HG03460 (cell line): Measurements from ENCODE around the gene SLC6A2.
A peak's percentile ranks its signal among the peaks of the same experiment; 100 is the strongest.

Experiments used
- ATAC-seq: cut with Tn5 transposase; IDR thresholded peaks from one replicate; pipeline ENCODE4 v1.9.1; 2021; ENCODE audit not compliant: unreplicated experiment

SLC6A2 gene

DNA sequence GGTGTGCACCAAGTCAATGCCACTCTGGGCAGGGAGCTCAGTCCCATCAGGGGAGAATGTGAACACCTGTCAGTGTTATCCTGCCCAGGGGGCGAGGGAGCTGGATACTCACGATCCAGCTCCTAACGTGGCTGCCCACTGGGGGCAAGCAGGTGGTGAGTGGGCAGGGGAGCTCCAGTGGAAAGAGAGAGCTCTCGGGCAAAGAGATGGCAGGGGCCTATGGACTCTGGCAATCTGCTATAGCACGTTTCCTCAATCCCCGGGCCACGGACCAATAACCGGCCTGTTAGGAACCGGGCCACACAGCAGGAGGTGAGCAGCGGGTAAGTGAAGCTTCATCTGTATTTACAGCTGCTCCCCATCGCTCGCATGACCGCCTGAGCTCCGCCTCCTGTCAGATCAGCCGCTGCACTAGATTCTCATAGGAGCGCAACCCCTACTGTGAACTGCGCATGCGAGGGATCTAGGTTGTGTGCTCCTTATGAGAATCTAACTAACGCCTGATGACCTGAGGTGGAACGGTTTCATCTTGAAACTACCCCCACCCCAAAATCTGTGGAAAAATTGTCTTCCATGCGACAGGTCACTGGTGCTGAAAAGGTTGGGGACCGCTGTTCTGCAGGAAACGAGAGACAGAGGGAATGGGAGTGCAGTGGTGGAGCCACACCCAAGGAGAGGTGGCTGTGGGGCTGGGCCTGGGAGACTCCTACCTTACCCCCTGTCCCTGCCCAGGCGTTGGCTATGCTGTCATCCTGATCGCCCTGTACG, 15.6 kb downstream of the SLC6A2 start:
- no peak for ATAC-seq

DNA sequence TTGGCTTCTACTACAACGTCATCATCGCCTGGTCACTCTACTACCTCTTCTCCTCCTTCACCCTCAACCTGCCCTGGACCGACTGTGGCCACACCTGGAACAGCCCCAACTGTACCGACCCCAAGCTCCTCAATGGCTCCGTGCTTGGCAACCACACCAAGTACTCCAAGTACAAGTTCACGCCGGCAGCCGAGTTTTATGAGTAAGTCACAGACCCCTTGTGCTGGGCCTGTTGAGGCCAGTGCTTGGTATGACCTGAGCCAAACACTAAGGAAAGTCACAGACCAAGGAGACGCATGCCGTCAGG, 16.1 kb downstream of the SLC6A2 start:
- no peak for ATAC-seq

DNA sequence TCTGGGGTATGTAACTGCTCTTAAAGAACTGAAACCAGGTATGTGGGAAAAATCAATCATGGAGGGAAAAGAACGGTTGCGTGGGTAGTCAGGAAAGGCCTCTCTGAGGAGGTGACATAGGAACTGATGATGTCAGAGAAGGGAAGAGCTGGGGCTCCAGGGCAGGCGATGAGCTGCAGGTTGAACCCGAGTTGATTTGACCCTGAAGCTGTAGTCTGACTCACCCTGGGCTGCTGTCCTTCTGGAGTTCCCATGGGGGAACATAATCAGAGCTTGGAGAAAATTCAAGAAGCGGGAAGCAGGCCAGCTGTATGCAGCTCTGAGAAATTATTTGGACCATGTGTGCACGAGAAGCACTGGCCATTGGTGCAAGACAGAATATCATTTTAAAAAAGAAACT, 16.7 kb downstream of the SLC6A2 start:
- no peak for ATAC-seq

- no peak for ATAC-seq
Measured at GRCh38 chr16:55678161-55678821, 22.5 kb downstream of the SLC6A2 start.

DNA sequence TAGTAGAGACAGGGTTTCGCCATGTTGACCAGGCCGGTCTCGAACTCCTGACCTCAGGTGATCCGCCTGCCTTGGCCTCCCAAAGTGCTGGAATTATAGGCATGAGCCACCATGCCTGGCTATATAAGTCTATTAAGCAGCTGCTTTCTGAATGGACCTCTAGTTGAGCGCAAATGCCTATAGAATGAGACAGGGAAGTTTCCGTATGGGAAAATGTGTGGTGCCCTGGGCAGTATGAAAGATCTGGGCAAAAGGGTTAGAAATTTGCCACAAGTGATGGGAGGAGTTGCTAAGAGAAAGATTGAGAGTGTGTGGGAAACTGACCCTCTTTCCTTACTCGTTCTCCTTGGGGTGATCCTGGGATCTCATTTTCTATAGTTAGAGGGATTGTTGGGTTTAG, 26.3 kb downstream of the SLC6A2 start:
- ATAC-seq, result no peak

- ATAC-seq, result no peak
Measured at GRCh38 chr16:55685973-55686372, 30.2 kb downstream of the SLC6A2 start.

DNA sequence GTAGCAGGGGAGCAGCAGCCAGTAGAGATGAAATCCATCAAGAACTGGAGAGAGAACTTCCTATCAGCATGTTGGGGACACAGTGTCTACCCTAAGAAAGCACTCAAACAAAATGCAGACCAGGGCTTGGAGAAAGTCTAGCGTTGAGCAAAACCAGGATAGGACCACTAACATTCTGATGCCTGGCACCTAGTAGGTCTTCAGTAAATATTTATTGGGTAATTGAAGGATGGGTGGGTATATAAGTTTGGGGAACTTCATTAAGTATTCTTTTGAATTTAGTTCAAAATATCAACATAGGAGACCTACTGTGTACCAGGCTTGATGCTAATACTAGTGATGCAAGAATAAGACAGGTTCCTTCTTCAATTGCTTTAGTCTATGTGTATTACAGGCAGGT, 30.9 kb downstream of the SLC6A2 start:
- no peak for ATAC-seq

GRCh38 chr16:55687802-55688201, 32.0 kb downstream of the SLC6A2 start:
- ATAC-seq, result no peak

DNA sequence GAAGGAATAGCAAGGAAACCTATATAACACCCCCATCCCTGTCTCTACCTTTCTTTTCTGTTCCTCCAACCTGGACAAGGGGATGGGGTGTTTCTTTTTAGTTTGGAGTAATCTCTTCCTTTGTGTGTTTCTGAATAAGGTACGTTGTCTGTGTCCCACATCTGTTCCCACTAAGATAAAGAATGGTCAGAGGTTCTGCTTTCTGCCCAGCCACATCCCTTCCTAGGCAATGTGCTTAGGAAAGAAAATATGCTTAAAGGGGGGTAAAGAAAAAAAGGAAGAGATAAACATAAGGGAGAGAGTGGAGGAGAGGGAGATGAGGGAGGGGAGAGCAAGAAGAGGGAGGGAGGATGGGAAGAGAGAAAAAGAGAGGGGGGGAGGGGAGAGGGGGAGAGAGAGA, 35.1 kb downstream of the SLC6A2 start:
- no peak for ATAC-seq

DNA sequence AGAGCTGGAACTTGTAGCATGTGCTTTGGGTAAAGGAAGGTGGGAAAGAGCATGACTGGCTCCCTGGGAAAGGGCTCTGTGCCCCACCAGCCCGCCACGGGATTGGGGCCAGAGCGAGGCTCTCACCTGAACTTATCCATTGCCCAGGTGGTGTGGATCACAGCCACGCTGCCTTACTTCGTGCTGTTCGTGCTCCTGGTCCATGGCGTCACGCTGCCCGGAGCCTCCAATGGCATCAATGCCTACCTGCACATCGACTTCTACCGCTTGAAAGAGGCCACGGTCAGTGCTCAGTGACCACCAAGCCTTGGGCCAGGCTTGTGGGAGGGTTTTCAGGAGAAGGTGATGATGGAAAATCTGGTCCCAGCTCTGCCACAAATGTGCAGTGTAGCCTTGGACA, 36.0 kb downstream of the SLC6A2 start:
- no peak for ATAC-seq

DNA sequence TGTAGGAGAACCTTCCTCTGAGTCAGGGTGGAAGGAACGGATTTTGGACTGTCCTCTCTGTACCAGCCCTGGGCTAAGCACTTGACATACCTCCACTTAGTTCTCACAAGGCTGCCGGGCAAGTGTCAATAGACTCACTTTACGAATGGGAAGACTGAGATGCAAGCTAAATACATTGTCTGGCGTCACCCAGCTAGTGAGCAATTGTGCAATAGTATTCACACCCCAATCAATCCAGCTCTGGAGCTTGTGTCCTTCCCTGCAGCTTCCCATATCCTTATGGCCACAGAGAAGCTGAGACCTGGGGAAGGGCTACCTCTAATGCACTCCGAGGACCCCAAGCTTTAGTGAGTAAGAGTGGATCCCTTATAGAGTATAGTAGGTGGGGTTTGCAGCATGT, 39.8 kb downstream of the SLC6A2 start:
- ATAC-seq, result no peak

- no peak for ATAC-seq
Measured at GRCh38 chr16:55697867-55698266, 42.1 kb downstream of the SLC6A2 start.

GRCh38 chr16:55698331-55698730, 42.5 kb downstream of the SLC6A2 start:
- no peak for ATAC-seq

GRCh38 chr16:55698946-55699345, 43.2 kb downstream of the SLC6A2 start:
- no peak for ATAC-seq

DNA sequence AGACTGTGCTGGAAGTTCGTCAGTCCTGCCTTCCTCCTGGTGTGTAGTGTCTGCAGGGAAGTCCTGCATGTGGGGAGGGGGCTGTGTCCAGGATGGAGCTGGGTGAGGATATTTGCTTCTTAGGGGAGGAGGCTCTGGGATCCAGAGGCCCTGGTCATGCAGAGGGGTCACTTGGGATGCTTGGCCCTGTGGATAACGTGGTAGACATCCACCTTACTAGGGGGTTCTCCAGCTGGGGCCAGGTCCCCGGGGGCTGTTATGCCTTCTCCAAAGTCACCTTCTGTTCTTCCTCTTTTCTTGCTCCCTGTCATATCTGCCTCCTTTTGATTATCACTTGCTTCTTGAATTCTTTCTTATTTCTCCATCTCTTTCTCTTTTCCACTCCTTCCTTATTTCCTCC, 43.8 kb downstream of the SLC6A2 start:
- ATAC-seq, result no peak

DNA sequence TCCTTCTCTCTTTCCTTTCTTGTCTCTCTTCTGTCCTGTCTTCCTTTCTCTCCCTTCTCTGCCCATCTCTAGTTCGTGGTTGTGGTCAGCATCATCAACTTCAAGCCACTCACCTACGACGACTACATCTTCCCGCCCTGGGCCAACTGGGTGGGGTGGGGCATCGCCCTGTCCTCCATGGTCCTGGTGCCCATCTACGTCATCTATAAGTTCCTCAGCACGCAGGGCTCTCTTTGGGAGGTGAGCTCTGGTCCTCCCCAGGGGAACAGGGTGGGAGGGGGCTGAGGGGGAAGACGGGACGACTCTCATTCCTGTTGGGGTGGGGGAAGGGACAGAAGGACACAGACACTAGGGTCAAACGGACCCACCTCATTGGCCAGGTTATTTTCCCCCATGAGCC, 44.3 kb downstream of the SLC6A2 start:
- ATAC-seq, result no peak

- ATAC-seq, result no peak
Measured at GRCh38 chr16:55700961-55701360, 45.2 kb downstream of the SLC6A2 start.

GRCh38 chr16:55701442-55702319, 45.9 kb downstream of the SLC6A2 start:
- peak; percentile 66 for ATAC-seq

DNA sequence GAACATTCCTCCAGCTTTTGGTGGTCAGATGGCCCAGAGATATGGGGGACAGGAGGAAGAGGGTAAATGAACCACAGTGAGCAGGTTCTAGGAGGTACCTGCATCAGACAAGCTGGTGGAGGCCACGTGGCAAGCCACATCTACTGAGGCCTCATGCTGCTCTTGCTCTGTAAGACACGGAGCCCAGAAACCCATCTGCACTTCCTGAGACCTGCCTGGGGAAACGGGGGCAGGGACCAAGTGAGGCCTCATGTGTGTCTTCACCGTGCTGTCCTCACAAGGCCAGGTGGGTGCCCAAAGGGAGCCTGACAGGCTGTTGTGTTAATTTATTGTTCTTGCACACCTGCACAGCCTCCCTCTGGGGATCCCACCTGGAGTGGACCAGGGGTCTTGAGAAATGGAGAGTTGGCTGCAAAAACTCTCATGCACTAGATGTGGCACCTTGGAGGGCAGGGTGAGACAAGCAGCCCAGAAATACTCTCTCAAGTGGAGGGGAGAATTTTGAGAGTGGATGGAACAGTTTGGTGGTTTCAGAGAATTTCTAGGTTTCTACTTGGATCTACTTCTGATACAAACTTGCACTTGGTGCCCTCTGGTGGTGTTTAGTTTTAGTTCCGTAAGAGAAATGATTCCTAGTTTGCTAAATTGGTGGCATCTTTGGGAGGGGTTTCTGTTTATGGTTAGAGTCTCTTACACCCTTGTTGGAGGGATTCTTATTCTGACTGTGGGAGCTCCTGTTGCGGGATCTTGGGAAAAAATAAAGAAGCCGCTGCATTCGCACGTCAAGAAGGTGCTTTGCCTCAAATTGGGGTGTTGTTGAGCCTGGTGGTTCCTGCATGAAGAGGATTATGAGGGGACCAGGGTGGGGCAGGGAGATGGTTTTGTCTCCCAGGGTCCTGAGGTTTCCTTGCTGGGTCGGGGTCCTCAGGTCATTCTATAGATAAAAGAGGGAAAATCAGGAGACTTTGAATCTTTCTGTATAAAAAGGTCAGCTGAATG, 47.5 kb downstream of the SLC6A2 start:
- ATAC-seq, result no peak

DNA sequence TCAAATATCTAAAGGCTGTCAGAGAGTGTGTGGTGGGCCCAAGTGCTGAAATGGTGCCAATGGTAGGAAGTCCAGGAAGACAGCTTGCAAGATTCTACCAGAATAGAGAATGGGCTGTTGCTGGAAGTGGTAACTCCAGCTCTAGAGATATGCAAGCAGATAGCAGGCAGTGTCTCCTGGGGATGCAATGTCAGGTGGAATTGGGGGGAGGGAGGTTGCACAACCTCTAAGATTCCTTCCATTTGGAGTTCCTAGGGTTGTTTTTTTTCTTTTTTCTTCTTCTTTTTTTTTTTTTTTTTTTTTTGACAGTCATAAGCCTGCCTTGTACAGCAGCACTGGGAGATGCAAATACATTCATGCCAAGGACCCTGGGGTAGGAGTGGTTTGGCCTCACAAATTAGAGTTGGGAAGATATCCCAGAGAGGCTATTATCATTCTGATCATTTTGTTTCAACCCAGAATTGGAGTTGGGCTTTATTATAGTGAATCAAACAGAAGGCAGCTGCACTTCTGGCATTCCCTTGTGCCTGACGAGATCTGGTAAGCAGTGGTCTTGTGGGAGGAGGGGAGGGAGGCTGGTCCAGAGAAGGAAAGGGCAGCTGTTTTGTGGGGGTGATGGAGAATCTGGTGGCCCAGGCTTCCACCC, 51.1 kb downstream of the SLC6A2 start:
- no peak for ATAC-seq
